ENCODE data around the gene LCE3A. TPM values are rescaled to one million over a fixed set of nuclear protein-coding genes. Genes with fewer than 3 reads are reported as not detected.

Gene LCE3A
- polyA plus RNA-seq, 1 donor (not counting 4 experiments of a cell fraction or from before 2014, with no cell fraction given) = not detected

- Histone ChIP-seq H3K4me2 (ENCODE audit: control insufficient read depth, extremely low read depth, insufficient read depth, low read depth, low read length) (no peak within 1 kb of the TSS), H3K9me3 (ENCODE audit: control insufficient read depth, low read depth, low read length) (no peaks in the 10 kb centered on the region), H3K27me3 (ENCODE audit: control insufficient read depth, extremely low read depth, insufficient read depth, low read length) (peaks cover 18% of the 10 kb centered on the region), H3K36me3 (ENCODE audit: control insufficient read depth in 2 of 2, extremely low read depth in 1 of 2, insufficient read depth in 2 of 2, low read length in 2 of 2) (no peaks in the 10 kb centered on the region), H2AFZ (ENCODE audit: control insufficient read depth, low read length) (no peak within 1 kb of the TSS), H4K20me1 (ENCODE audit: control insufficient read depth, extremely low read depth, insufficient read depth, low read length) (no peaks in the 10 kb centered on the region), H3K4me1 (ENCODE audit: control insufficient read depth, extremely low read depth, insufficient read depth, low read length) (no peaks in the 10 kb centered on the region), H3K79me2 (ENCODE audit: control insufficient read depth, insufficient read depth, low read length) (no peaks in the 10 kb centered on the region), H3K27ac (ENCODE audit: control insufficient read depth, insufficient read depth, low read length) (no peak within 1 kb of the TSS), H3K9ac (ENCODE audit: control insufficient read depth, extremely low read depth, insufficient read depth, low read length) (no peak within 1 kb of the TSS), H3K4me3 (ENCODE audit: control insufficient read depth in 2 of 3, extremely low read depth in 1 of 3, insufficient read depth in 2 of 3, low read depth in 1 of 3, low read length in 3 of 3) (no peak within 1 kb of the TSS), H3K9me1 (ENCODE audit: control insufficient read depth, extremely low read depth, insufficient read depth, low read length) (no peaks in the 10 kb centered on the region)
- TF ChIP-seq CTCF (optimal IDR thresholded peaks at IDR 0.05 in 1 of 3, IDR thresholded peaks at IDR 0.05 in 1 of 3, conservative IDR thresholded peaks at IDR 0.05 in 1 of 3; ENCODE audit: extremely low read depth in 1 of 3, insufficient read depth in 2 of 3, low read length in 3 of 3) = no peak
- no peak for TF ChIP-seq EZH2 (IDR thresholded peaks at IDR 0.05; ENCODE audit: low read length)
- no peak for DNase-seq (ENCODE audit: low read depth, low spot score)
- dilution Hi-C loops (cut with MboI; ENCODE audit: extremely low pct_ligation_motif_present, low sequenced_read_pairs) = no loop called here
- no peak for FAIRE-seq
Measured at GRCh38 chr1:152663098-152663497, 40.2 kb upstream of the LCE3A start, which contains the start of gene LCE2D. Gene LCE2D, plus strand, starts transcription at chr1:152663380. Its CDS starts 726 bp downstream, at chr1:152664106.

- DNase-seq (ENCODE audit: low read depth, low spot score) (no peak), FAIRE-seq (no peak)
- Histone ChIP-seq H3K4me2 (ENCODE audit: control insufficient read depth, extremely low read depth, insufficient read depth, low read depth, low read length) (no peak overlapping the region), H3K36me3 (ENCODE audit: control insufficient read depth in 2 of 2, extremely low read depth in 1 of 2, insufficient read depth in 2 of 2, low read length in 2 of 2) (no peaks in the 10 kb centered on the region), H3K27ac (ENCODE audit: control insufficient read depth, insufficient read depth, low read length) (no peak overlapping the region), H3K9me1 (ENCODE audit: control insufficient read depth, extremely low read depth, insufficient read depth, low read length) (no peaks in the 10 kb centered on the region), H3K9ac (ENCODE audit: control insufficient read depth, extremely low read depth, insufficient read depth, low read length) (no peak overlapping the region), H4K20me1 (ENCODE audit: control insufficient read depth, extremely low read depth, insufficient read depth, low read length) (no peaks in the 10 kb centered on the region), H3K4me3 (ENCODE audit: control insufficient read depth in 2 of 3, extremely low read depth in 1 of 3, insufficient read depth in 2 of 3, low read depth in 1 of 3, low read length in 3 of 3) (no peak overlapping the region), H3K27me3 (ENCODE audit: control insufficient read depth, extremely low read depth, insufficient read depth, low read length) (peaks cover 7% of the 10 kb centered on the region), H3K9me3 (ENCODE audit: control insufficient read depth, low read depth, low read length) (no peaks in the 10 kb centered on the region), H3K79me2 (ENCODE audit: control insufficient read depth, insufficient read depth, low read length) (no peaks in the 10 kb centered on the region), H2AFZ (ENCODE audit: control insufficient read depth, low read length) (no peak overlapping the region), H3K4me1 (ENCODE audit: control insufficient read depth, extremely low read depth, insufficient read depth, low read length) (peaks cover 6% of the 10 kb centered on the region)
- dilution Hi-C loops (cut with MboI; ENCODE audit: extremely low pct_ligation_motif_present, low sequenced_read_pairs) = no loop called here
- no peak for TF ChIP-seq CTCF (optimal IDR thresholded peaks at IDR 0.05 in 1 of 3, IDR thresholded peaks at IDR 0.05 in 1 of 3, conservative IDR thresholded peaks at IDR 0.05 in 1 of 3; ENCODE audit: extremely low read depth in 1 of 3, insufficient read depth in 2 of 3, low read length in 3 of 3)
- TF ChIP-seq EZH2 (IDR thresholded peaks at IDR 0.05; ENCODE audit: low read length) = no peak
Measured at GRCh38 chr1:152658649-152659048, 35.7 kb upstream of the LCE3A start.

Measured in keratinocyte (primary cell).